ENCODE measurements around the gene TANK.

- TF ChIP-seq CTCF (IDR thresholded peaks at IDR 0.05) (no peak), POLR2A (IDR thresholded peaks at IDR 0.05) (no peak)
Measured at GRCh38 chr2:161135951-161136593, 24.2 kb upstream of the TANK start.

All from esophagus squamous epithelium (tissue), 4 donors.